GM12878 (cell line): Measurements from ENCODE around the gene SETD1B. TPM values are rescaled to one million over a fixed set of nuclear protein-coding genes. Genes with fewer than 3 reads are reported as not detected.

Experiments
- ATAC-seq: fragments of 200-7000 bp; cut with Tn5 transposase; 3 replicates; pipeline ENCODE4 v1.9.1; 2020; ENCODE audit warnings: mild to moderate bottlenecking, moderate library complexity
- BruUV-seq: library from RNA; stranded (reverse); fragments of 400-500 nt; replicated peaks from 2 replicates; lab custom pipeline; 2021; lab: Mats Ljungman, UMichigan
- CTCF ChIA-PET: fragments of 300-600 bp; sonication (Branson Sonifier 250); formaldehyde crosslinking; extraction: SDS; loops from one replicate; lab custom pipeline; 2021; ENCODE audit warnings: inconsistent platforms; lab: Yijun Ruan, JAX
- POLR2A ChIA-PET: fragments of 350-600 bp; formaldehyde crosslinking; extraction: SDS; loops from one replicate; lab custom pipeline; 2021; ENCODE audit warnings: inconsistent platforms; lab: Charles Lee
- RAD21 ChIA-PET: fragments of 300-600 bp; sonication (Branson Sonifier 250); formaldehyde crosslinking; loops from one replicate; lab custom pipeline; 2023; ENCODE audit warnings: antibody characterized with exemption; ENCODE audit not compliant: unreplicated experiment; lab: Charles Lee
- SMC1A ChIA-PET: fragments of 300-600 bp; sonication (Branson Sonifier 250); formaldehyde crosslinking; loops from one replicate; lab custom pipeline; 2023; ENCODE audit not compliant: unreplicated experiment, uncharacterized antibody; lab: Charles Lee
- DNase-seq: peaks from one replicate; pipeline ENCODE4 v3.0.0-alpha.2; 2011; ENCODE audit warnings: low read depth, low spot score
- FAIRE-seq: peaks from 3 replicates; lab custom pipeline; 2011; peaks lifted over from hg19 to GRCh38; lab: Jason Lieb, UNC
- H2AFZ ChIP-seq: 2 replicates; pipeline ENCODE4 v1.6.0; 2011; ENCODE audit warnings: low read depth, low read length, control low read depth; ENCODE audit not compliant: control insufficient read depth
- H3K27ac ChIP-seq: 2 replicates; pipeline ENCODE4 v1.5.1; 2011; ENCODE audit warnings: control low read depth; ENCODE audit not compliant: control insufficient read depth, insufficient read depth
- H3K27me3 ChIP-seq, 2 experiments: replicated peaks in 1 of 2; 2 replicates each; pipeline versions ENCODE4 v1.6.0 to v1.6.1; 2011; ENCODE audit warnings: low read length in 1 of 2; ENCODE audit not compliant: control insufficient read depth in 2 of 2, insufficient read depth in 2 of 2
- H3K36me3 ChIP-seq, 2 experiments: 2 replicates each; pipeline ENCODE4 v1.5.1; 2011; ENCODE audit warnings: low read length in 1 of 2; ENCODE audit not compliant: control insufficient read depth in 2 of 2, insufficient read depth in 2 of 2
- H3K4me1 ChIP-seq: 2 replicates; pipeline ENCODE4 v1.6.1; 2011; ENCODE audit warnings: mild to moderate bottlenecking, low read length, moderate library complexity, mixed read lengths; ENCODE audit not compliant: control insufficient read depth, insufficient read depth
- H3K4me2 ChIP-seq: 2 replicates; pipeline ENCODE4 v1.6.0; 2011; ENCODE audit warnings: control low read depth; ENCODE audit not compliant: control insufficient read depth, insufficient read depth
- H3K4me3 ChIP-seq: fragments of 200-600 bp; sonication (generic); 2 replicates; pipeline ENCODE4 v1.5.1; 2016
- H3K79me2 ChIP-seq: 2 replicates; pipeline ENCODE4 v1.6.0; 2011; ENCODE audit warnings: low read length; ENCODE audit not compliant: control insufficient read depth, insufficient read depth
- H3K9ac ChIP-seq: 2 replicates; pipeline ENCODE4 v1.8.0; 2011; ENCODE audit warnings: low read length, control low read depth, mixed read lengths; ENCODE audit not compliant: control insufficient read depth, insufficient read depth
- H3K9me3 ChIP-seq: replicated peaks from 3 replicates; pipeline ENCODE4 v1.5.1; 2011; ENCODE audit warnings: mild to moderate bottlenecking, low read length; ENCODE audit not compliant: control insufficient read depth, insufficient read depth
- H4K20me1 ChIP-seq: 2 replicates; pipeline ENCODE4 v1.6.0; 2011; ENCODE audit not compliant: control insufficient read depth, insufficient read depth
- BACH1 ChIP-seq: fragments of 450-650 bp; IDR thresholded peaks from 2 replicates; pipeline ENCODE4 v1.6.1; 2017; ENCODE audit warnings: mild to moderate bottlenecking, borderline replicate concordance
- BCL11A ChIP-seq: IDR thresholded peaks from 2 replicates; pipeline ENCODE4 v1.6.1; 2011; ENCODE audit warnings: low read depth, low read length
- BCL3 ChIP-seq: IDR thresholded peaks from 2 replicates; pipeline ENCODE4 v1.6.1; 2011; ENCODE audit warnings: borderline replicate concordance, low read depth, mild to moderate bottlenecking, moderate library complexity, low read length; ENCODE audit not compliant: insufficient read depth, poor library complexity, severe bottlenecking
- CHD1 ChIP-seq: IDR thresholded peaks from 2 replicates; pipeline ENCODE4 v1.6.1; 2012; ENCODE audit warnings: low read depth, low read length, improper control_type of control experiment
- MTA3 ChIP-seq: IDR thresholded peaks from 2 replicates; pipeline ENCODE4 v1.6.1; 2012; ENCODE audit warnings: low read length, inconsistent platforms, borderline replicate concordance
- RELA ChIP-seq: fragments of 450-650 bp; IDR thresholded peaks from 2 replicates; pipeline ENCODE4 v1.8.0; 2014; ENCODE audit warnings: borderline replicate concordance; ENCODE audit not compliant: partially characterized antibody
- SMARCA5 ChIP-seq: fragments of 450-650 bp; IDR thresholded peaks from 2 replicates; pipeline ENCODE4 v1.6.1; 2017; ENCODE audit warnings: mild to moderate bottlenecking
- SREBF1 ChIP-seq: IDR thresholded peaks from 2 replicates; pipeline ENCODE4 v1.6.1; 2012; ENCODE audit warnings: mild to moderate bottlenecking, low read length
- SREBF2 ChIP-seq: IDR thresholded peaks from 2 replicates; pipeline ENCODE4 v1.6.1; 2012; ENCODE audit warnings: mild to moderate bottlenecking, low read length
- ZNF207 ChIP-seq: fragments of 450-650 bp; IDR thresholded peaks from 2 replicates; pipeline ENCODE4 v1.6.1; 2014; ENCODE audit warnings: antibody characterized with exemption, mild to moderate bottlenecking, borderline replicate concordance
- WGBS: methylation state at CpG from one replicate; pipeline ENCODE4 v1.1.6; 2016; ENCODE audit warnings: low lambda C conversion rate; ENCODE audit not compliant: insufficient replicate concordance, insufficient coverage; ENCODE audit errors: missing lambda C conversion rate; 5-methylcytosine and 5-hydroxymethylcytosine counted together
- in situ Hi-C: fragments of 300-500 bp; cut with MboI; formaldehyde crosslinking; loops from 9 replicates; pipeline ENCODE4 v1.14.3; 2018; ENCODE audit warnings: mixed read lengths
- intact Hi-C: fragments of 100-400 bp; cut with micrococcal nuclease; formaldehyde crosslinking; loops from one replicate; pipeline ENCODE4 v1.14.2; 2022; ENCODE audit not compliant: unreplicated experiment
- polyA plus RNA-seq, 11 experiments: library from polyadenylated mRNA; depleted of rRNA in 4 of 11; unstranded in 6 of 11; stranded (reverse) in 5 of 11; fragments of >200 nt; fragmentation: Nextera tagmentation in 4 of 11; fragmentation: Illumina TruSeq in 1 of 11; extraction: Ambion mirVana in 4 of 11; extraction: Trizol in 1 of 11; gene quantifications; 1 replicate in 1 of 11; 2 replicates in 10 of 11; pipeline versions ENCODE4 v1.2.1 to v1.2.3, GENCODE V29; 2011 to 2016; ENCODE audit warnings: inconsistent platforms in 2 of 11, missing spikeins in 2 of 11, low read depth in 1 of 11
- total RNA-seq, 4 experiments: library from RNA; depleted of rRNA in 3 of 4; stranded (reverse); fragments of >200 nt in 3 of 4; fragmentation: Illumina TruSeq in 1 of 4; extraction: Trizol in 1 of 4; gene quantifications; 2 replicates each; pipeline versions ENCODE4 v1.2.1 to v1.2.3, GENCODE V29; 2013 to 2021
- TF ChIP-seq, protein P1 (sequence below): fragments of 450-650 bp; IDR thresholded peaks from 2 replicates; pipeline ENCODE4 v1.6.1; 2016; ENCODE audit warnings: mild to moderate bottlenecking
- TF ChIP-seq, protein P2 (sequence below): IDR thresholded peaks from 2 replicates; pipeline ENCODE4 v1.6.1; 2011; ENCODE audit warnings: low read depth, mild to moderate bottlenecking, low read length, moderate library complexity, borderline replicate concordance; ENCODE audit errors: extremely low read depth
- TF ChIP-seq, protein P3 (sequence below): fragments of 450-650 bp; formaldehyde crosslinking; IDR thresholded peaks from 2 replicates; pipeline ENCODE4 v1.4.0; 2020; ENCODE audit warnings: mild to moderate bottlenecking, moderate library complexity

The SETD1B gene
- total and polyA plus RNA-seq, 10 of the 15 experiments (the other 5 are each of a cell fraction or from before 2014, with no cell fraction given), result 0.50 to 17.3 (median 1.6) TPM

GRCh38 chr12:121764808-121765207 is 39.0 kb upstream of the SETD1B start:
- no peak for FAIRE-seq
- ChIA-PET SMC1A (interaction anchor here (1.4 kb wide), 1 partner anchor 8 kb away, joined by 3 read pairs; no protein-coding TSS in a partner anchor), CTCF (interaction anchor here (1.2 to 2.1 kb wide), 2 partner anchors 8 to 30 kb away, joined by 3 to 9 read pairs; no protein-coding TSS in a partner anchor), POLR2A (interaction anchor here (0.6 kb wide), 1 partner anchor 126 kb away, joined by 4 read pairs; no protein-coding TSS in a partner anchor), RAD21 (no interaction called here)
- intact Hi-C loops (no loop called here), in situ Hi-C loops (loop anchor here (5.0 kb wide), 1 partner anchor 63 kb away; no protein-coding TSS in a partner anchor)
- BruUV-seq, result no TSS peak
- H4K20me1 ChIP-seq, result no peaks in the 10 kb centered on the region
- H3K36me3 ChIP-seq, result no peaks in the 10 kb centered on the region
- H3K4me1 ChIP-seq, result no peaks in the 10 kb centered on the region
- TF ChIP-seq ZNF207, result no peak
- TF ChIP-seq, protein P1, sequence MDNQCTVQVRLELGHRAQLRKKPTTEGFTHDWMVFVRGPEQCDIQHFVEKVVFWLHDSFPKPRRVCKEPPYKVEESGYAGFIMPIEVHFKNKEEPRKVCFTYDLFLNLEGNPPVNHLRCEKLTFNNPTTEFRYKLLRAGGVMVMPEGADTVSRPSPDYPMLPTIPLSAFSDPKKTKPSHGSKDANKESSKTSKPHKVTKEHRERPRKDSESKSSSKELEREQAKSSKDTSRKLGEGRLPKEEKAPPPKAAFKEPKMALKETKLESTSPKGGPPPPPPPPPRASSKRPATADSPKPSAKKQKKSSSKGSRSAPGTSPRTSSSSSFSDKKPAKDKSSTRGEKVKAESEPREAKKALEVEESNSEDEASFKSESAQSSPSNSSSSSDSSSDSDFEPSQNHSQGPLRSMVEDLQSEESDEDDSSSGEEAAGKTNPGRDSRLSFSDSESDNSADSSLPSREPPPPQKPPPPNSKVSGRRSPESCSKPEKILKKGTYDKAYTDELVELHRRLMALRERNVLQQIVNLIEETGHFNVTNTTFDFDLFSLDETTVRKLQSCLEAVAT, result no peak
- TF ChIP-seq BACH1, result no peak
- no peak for TF ChIP-seq SREBF1
- TF ChIP-seq, protein P2, sequence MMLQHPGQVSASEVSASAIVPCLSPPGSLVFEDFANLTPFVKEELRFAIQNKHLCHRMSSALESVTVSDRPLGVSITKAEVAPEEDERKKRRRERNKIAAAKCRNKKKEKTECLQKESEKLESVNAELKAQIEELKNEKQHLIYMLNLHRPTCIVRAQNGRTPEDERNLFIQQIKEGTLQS, result no peak
- no peak for TF ChIP-seq SMARCA5
- TF ChIP-seq CHD1, result no peak
- no peak for TF ChIP-seq RELA
- TF ChIP-seq BCL3, result no peak
- TF ChIP-seq, protein P3, sequence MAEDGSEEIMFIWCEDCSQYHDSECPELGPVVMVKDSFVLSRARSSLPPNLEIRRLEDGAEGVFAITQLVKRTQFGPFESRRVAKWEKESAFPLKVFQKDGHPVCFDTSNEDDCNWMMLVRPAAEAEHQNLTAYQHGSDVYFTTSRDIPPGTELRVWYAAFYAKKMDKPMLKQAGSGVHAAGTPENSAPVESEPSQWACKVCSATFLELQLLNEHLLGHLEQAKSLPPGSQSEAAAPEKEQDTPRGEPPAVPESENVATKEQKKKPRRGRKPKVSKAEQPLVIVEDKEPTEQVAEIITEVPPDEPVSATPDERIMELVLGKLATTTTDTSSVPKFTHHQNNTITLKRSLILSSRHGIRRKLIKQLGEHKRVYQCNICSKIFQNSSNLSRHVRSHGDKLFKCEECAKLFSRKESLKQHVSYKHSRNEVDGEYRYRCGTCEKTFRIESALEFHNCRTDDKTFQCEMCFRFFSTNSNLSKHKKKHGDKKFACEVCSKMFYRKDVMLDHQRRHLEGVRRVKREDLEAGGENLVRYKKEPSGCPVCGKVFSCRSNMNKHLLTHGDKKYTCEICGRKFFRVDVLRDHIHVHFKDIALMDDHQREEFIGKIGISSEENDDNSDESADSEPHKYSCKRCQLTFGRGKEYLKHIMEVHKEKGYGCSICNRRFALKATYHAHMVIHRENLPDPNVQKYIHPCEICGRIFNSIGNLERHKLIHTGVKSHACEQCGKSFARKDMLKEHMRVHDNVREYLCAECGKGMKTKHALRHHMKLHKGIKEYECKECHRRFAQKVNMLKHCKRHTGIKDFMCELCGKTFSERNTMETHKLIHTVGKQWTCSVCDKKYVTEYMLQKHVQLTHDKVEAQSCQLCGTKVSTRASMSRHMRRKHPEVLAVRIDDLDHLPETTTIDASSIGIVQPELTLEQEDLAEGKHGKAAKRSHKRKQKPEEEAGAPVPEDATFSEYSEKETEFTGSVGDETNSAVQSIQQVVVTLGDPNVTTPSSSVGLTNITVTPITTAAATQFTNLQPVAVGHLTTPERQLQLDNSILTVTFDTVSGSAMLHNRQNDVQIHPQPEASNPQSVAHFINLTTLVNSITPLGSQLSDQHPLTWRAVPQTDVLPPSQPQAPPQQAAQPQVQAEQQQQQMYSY, result no peak
- no peak for TF ChIP-seq SREBF2
- TF ChIP-seq MTA3, result no peak
- TF ChIP-seq BCL11A, result no peak
- H3K79me2 ChIP-seq, result no peaks in the 10 kb centered on the region
- H3K4me2 ChIP-seq, result no peak overlapping the region
- no peak overlapping the region for H2AFZ ChIP-seq
- H3K9me3 ChIP-seq, result no peaks in the 10 kb centered on the region
- H3K27ac ChIP-seq, result no peak overlapping the region
- WGBS, result 93% methylated on average over 3 of the region's 3 CpGs
- H3K27me3 ChIP-seq, result no peaks in the 10 kb centered on the region
- H3K4me3 ChIP-seq, result no peak overlapping the region
- no peak for DNase-seq
- no peak overlapping the region for H3K9ac ChIP-seq
- no peak for ATAC-seq
